Measurements from ENCODE around the gene RASGRP1. TPM values are rescaled to one million over a fixed set of nuclear protein-coding genes. Genes with fewer than 3 reads are reported as not detected.

Gene RASGRP1
- total and polyA plus RNA-seq, 10 of the 15 experiments (the other 5 are each of a cell fraction or from before 2014, with no cell fraction given): 5.6 to 234 (median 20.9) TPM

- Histone ChIP-seq H4K20me1 (ENCODE audit: control insufficient read depth, insufficient read depth) (no peaks in the 10 kb centered on the region; the same call in 1 of the 2 replicates), H3K36me3 (ENCODE audit: control insufficient read depth in 2 of 2, insufficient read depth in 2 of 2, low read length in 1 of 2) (peaks cover 3 to 8% of the 10 kb centered on the region in 2 experiments; a peak in 3 of 4 replicates), H3K79me2 (ENCODE audit: control insufficient read depth, insufficient read depth, low read length) (no peaks in the 10 kb centered on the region), H3K4me1 (ENCODE audit: control insufficient read depth, insufficient read depth, low read length) (no peaks in the 10 kb centered on the region), H3K27ac (ENCODE audit: control insufficient read depth, insufficient read depth) (no peak overlapping the region), H2AFZ (ENCODE audit: control insufficient read depth, low read depth, low read length) (no peak overlapping the region), H3K4me2 (ENCODE audit: control insufficient read depth, insufficient read depth) (no peak overlapping the region), H3K27me3 (replicated peaks in 1 of 2; ENCODE audit: control insufficient read depth in 2 of 2, insufficient read depth in 2 of 2, low read length in 1 of 2) (no peaks in the 10 kb centered on the region), H3K4me3 (no peak overlapping the region), H3K9ac (ENCODE audit: control insufficient read depth, insufficient read depth, low read length) (no peak overlapping the region), H3K9me3 (replicated peaks; ENCODE audit: control insufficient read depth, insufficient read depth, low read length) (no peaks in the 10 kb centered on the region)
- POLR2A ChIA-PET: interaction anchor here (0.8 kb wide), 1 partner anchor 158 kb away, joined by 3 read pairs; no protein-coding TSS in a partner anchor
- WGBS (ENCODE audit: insufficient coverage, insufficient replicate concordance, low lambda C conversion rate, missing lambda C conversion rate): 83% methylated on average over 4 of the region's 4 CpGs
- intact Hi-C loops (cut with micrococcal nuclease; ENCODE audit: unreplicated experiment) (no loop called here), in situ Hi-C loops (cut with MboI) (no loop called here)
- DNase-seq (ENCODE audit: low read depth, low spot score): no peak
- SMC1A ChIA-PET (ENCODE audit: uncharacterized antibody, unreplicated experiment): interaction anchor here (0.6 to 5.7 kb wide), 8 partner anchors 10 to 159 kb away, joined by 3 to 28 read pairs (median 4); no protein-coding TSS in a partner anchor
- CTCF ChIA-PET: interaction anchor here (0.8 to 2.8 kb wide), 9 partner anchors 9 to 168 kb away, joined by 4 to 9 read pairs (median 5); no protein-coding TSS in a partner anchor
- RAD21 ChIA-PET (ENCODE audit: unreplicated experiment): interaction anchor here (1.2 to 4.0 kb wide), 3 partner anchors 142 to 165 kb away, joined by 3 to 21 read pairs (median 4); no protein-coding TSS in a partner anchor
- ATAC-seq: no peak
- TF ChIP-seq ZNF622 (IDR thresholded peaks at IDR 0.05) (no peak), FOXM1 (IDR thresholded peaks at IDR 0.05; ENCODE audit: low read depth, low read length) (no peak), JUND (IDR thresholded peaks at IDR 0.05; ENCODE audit: low read depth, low read length) (no peak), MEF2B (IDR thresholded peaks at IDR 0.05; ENCODE audit: partially characterized antibody, poor library complexity, severe bottlenecking) (no peak), PAX5 (IDR thresholded peaks at IDR 0.05; ENCODE audit: borderline replicate concordance, low read depth, low read length) (no peak)
- no peak for FAIRE-seq
- no TSS peak for BruUV-seq (replicated peaks)
Measured at GRCh38 chr15:38531509-38531908, 33.1 kb downstream of the RASGRP1 start.

GRCh38 chr15:38530113-38530512 is 34.5 kb downstream of the RASGRP1 start:
- H3K4me3 ChIP-seq: no peak overlapping the region; the same call in 1 of the 2 replicates
- CTCF ChIA-PET: interaction anchor here (0.5 to 2.8 kb wide), 7 partner anchors 8 to 177 kb away, joined by 3 to 9 read pairs (median 4); no protein-coding TSS in a partner anchor
- no peaks in the 10 kb centered on the region for H3K27me3 ChIP-seq (replicated peaks in 1 of 2; ENCODE audit: control insufficient read depth in 2 of 2, insufficient read depth in 2 of 2, low read length in 1 of 2)
- H2AFZ ChIP-seq (ENCODE audit: control insufficient read depth, low read depth, low read length): no peak overlapping the region
- no peaks in the 10 kb centered on the region for H3K4me1 ChIP-seq (ENCODE audit: control insufficient read depth, insufficient read depth, low read length)
- no peaks in the 10 kb centered on the region; the same call in 1 of the 2 replicates for H4K20me1 ChIP-seq (ENCODE audit: control insufficient read depth, insufficient read depth)
- DNase-seq (ENCODE audit: low read depth, low spot score) (peak; percentile 24), ATAC-seq (peak; percentile 93), FAIRE-seq (no peak)
- peaks cover 3 to 11% of the 10 kb centered on the region in 2 experiments; a peak in 3 of 4 replicates for H3K36me3 ChIP-seq (ENCODE audit: control insufficient read depth in 2 of 2, insufficient read depth in 2 of 2, low read length in 1 of 2)
- WGBS (ENCODE audit: insufficient coverage, insufficient replicate concordance, low lambda C conversion rate, missing lambda C conversion rate): 0% methylated on average over 1 of the region's 1 CpG
- SMC1A ChIA-PET (ENCODE audit: uncharacterized antibody, unreplicated experiment): interaction anchor here (1.3 to 5.7 kb wide), 4 partner anchors 15 to 160 kb away, joined by 4 to 28 read pairs (median 5); no protein-coding TSS in a partner anchor
- intact Hi-C loops (cut with micrococcal nuclease; ENCODE audit: unreplicated experiment) (no loop called here), in situ Hi-C loops (cut with MboI) (no loop called here)
- H3K4me2 ChIP-seq (ENCODE audit: control insufficient read depth, insufficient read depth): no peak overlapping the region
- no peaks in the 10 kb centered on the region for H3K79me2 ChIP-seq (ENCODE audit: control insufficient read depth, insufficient read depth, low read length)
- H3K9me3 ChIP-seq (replicated peaks; ENCODE audit: control insufficient read depth, insufficient read depth, low read length): no peaks in the 10 kb centered on the region
- RAD21 ChIA-PET (ENCODE audit: unreplicated experiment): interaction anchor here (0.8 to 4.0 kb wide), 5 partner anchors 24 to 159 kb away, joined by 3 to 21 read pairs (median 4); no protein-coding TSS in a partner anchor
- no peak overlapping the region for H3K9ac ChIP-seq (ENCODE audit: control insufficient read depth, insufficient read depth, low read length)
- H3K27ac ChIP-seq (ENCODE audit: control insufficient read depth, insufficient read depth): peak overlapping the region; percentile 40; the same call in 1 of the 2 replicates
- BruUV-seq (replicated peaks): no TSS peak
- POLR2A ChIA-PET: interaction anchor here (0.6 to 1.7 kb wide), 3 partner anchors 13 to 153 kb away, joined by 3 to 6 read pairs (median 4); no protein-coding TSS in a partner anchor
- TF ChIP-seq HDGF (IDR thresholded peaks at IDR 0.05): no peak
- no peak for TF ChIP-seq ZBTB11 (CRISPR knock-in tag; IDR thresholded peaks at IDR 0.05)
- TF ChIP-seq RAD21 (IDR thresholded peaks at IDR 0.05; ENCODE audit: insufficient read depth, low read depth, low read length): no peak
- TF ChIP-seq ZZZ3 (IDR thresholded peaks at IDR 0.05; ENCODE audit: control insufficient read depth, insufficient read length, low read depth): no peak

All from GM12878 (cell line).